ENCODE data around the gene NFATC2.

NFATC2 gene

GRCh38 chr20:51426718-51427650 is 115.5 kb downstream of the NFATC2 start:
- Histone ChIP-seq H2AFZ (ENCODE audit: low read length) (no peak overlapping the region), H3K4me1 (ENCODE audit: insufficient read depth, low read length, poor library complexity, severe bottlenecking) (peaks cover 57% of the 10 kb centered on the region), H4K20me1 (ENCODE audit: insufficient read depth, low read length, poor library complexity, severe bottlenecking) (no peaks in the 10 kb centered on the region), H3K79me2 (ENCODE audit: insufficient read depth, low read length) (peaks cover 27% of the 10 kb centered on the region), H3K4me3 (ENCODE audit: low read length, poor library complexity, severe bottlenecking) (no peak overlapping the region), H3K27me3 (ENCODE audit: insufficient read depth, low read length, poor library complexity, severe bottlenecking) (no peaks in the 10 kb centered on the region), H3K4me2 (ENCODE audit: low read depth, low read length, poor library complexity, severe bottlenecking) (peak overlapping the region; percentile 27), H3K36me3 (ENCODE audit: insufficient read depth, low read length) (peaks cover 22% of the 10 kb centered on the region; the same call in 1 of the 2 replicates), H3F3A (ENCODE audit: low read depth) (peaks cover 9% of the 10 kb centered on the region), H3K9me3 (ENCODE audit: insufficient read depth, low read depth, low read length) (no peaks in the 10 kb centered on the region), H3K9ac (ENCODE audit: low read depth, low read length, poor library complexity, severe bottlenecking) (no peak overlapping the region), H3K9me2 (replicated peaks; ENCODE audit: low read depth, low read length) (no peaks in the 10 kb centered on the region)
- TF ChIP-seq CTCF (conservative IDR thresholded peaks at IDR 0.05; ENCODE audit: low read length): 0 out of 2 replicates have a peak, but pooled peaks have one; percentile 13
- no peak for TF ChIP-seq EZH2phosphoT487 (IDR thresholded peaks at IDR 0.05; ENCODE audit: borderline replicate concordance)

DNA sequence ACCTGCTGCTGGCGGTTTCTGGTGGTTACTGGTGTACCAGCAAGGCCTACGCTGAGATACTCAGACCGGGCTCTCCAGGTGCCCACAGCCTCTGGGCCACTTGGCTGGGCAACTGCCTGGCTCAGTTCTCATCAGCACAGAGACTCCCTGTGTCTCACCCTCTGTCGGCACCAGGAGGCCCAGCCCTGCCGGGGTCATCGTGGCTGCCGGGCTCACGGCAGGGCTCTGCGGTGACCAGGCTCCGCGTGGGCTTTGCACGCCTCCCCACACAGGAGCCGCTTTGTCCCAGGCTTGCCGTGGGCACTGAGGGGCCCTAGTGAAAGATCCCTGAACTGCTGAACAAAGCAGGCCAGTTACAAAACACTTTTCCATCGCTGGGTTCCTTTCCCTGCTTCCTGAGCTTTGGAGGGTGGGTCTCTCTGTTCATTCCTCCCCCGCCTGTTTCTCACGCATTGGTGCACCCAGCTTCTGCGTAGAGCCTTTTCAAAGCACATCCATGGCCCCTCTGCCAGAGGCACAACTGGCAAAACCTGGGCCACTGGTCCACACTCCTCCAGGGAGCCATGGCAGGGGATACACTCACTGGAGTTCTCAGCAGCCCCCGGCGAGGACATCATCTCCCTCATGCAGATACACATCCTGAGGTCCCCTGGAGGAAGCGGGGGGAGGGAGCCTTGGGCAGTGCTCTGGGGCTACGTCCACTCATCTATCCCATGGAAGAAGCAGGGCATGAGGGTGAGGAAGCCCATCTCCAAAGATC is 117.0 kb downstream of the NFATC2 start:
- Histone ChIP-seq H3F3A (ENCODE audit: low read depth) (no peaks in the 10 kb centered on the region), H3K4me1 (ENCODE audit: insufficient read depth, low read length, poor library complexity, severe bottlenecking) (peaks cover 49% of the 10 kb centered on the region), H4K20me1 (ENCODE audit: insufficient read depth, low read length, poor library complexity, severe bottlenecking) (no peaks in the 10 kb centered on the region), H3K27me3 (ENCODE audit: insufficient read depth, low read length, poor library complexity, severe bottlenecking) (no peaks in the 10 kb centered on the region), H3K4me3 (ENCODE audit: low read length, poor library complexity, severe bottlenecking) (no peak overlapping the region), H3K9ac (ENCODE audit: low read depth, low read length, poor library complexity, severe bottlenecking) (no peak overlapping the region), H3K9me3 (ENCODE audit: insufficient read depth, low read depth, low read length) (no peaks in the 10 kb centered on the region), H3K4me2 (ENCODE audit: low read depth, low read length, poor library complexity, severe bottlenecking) (no peak overlapping the region), H2AFZ (ENCODE audit: low read length) (no peak overlapping the region), H3K9me2 (replicated peaks; ENCODE audit: low read depth, low read length) (no peaks in the 10 kb centered on the region), H3K36me3 (ENCODE audit: insufficient read depth, low read length) (peaks cover 21% of the 10 kb centered on the region; the same call in 1 of the 2 replicates), H3K79me2 (ENCODE audit: insufficient read depth, low read length) (peaks cover 27% of the 10 kb centered on the region)
- TF ChIP-seq CTCF (conservative IDR thresholded peaks at IDR 0.05; ENCODE audit: low read length) (no peak), EZH2phosphoT487 (IDR thresholded peaks at IDR 0.05; ENCODE audit: borderline replicate concordance) (no peak)

DNA sequence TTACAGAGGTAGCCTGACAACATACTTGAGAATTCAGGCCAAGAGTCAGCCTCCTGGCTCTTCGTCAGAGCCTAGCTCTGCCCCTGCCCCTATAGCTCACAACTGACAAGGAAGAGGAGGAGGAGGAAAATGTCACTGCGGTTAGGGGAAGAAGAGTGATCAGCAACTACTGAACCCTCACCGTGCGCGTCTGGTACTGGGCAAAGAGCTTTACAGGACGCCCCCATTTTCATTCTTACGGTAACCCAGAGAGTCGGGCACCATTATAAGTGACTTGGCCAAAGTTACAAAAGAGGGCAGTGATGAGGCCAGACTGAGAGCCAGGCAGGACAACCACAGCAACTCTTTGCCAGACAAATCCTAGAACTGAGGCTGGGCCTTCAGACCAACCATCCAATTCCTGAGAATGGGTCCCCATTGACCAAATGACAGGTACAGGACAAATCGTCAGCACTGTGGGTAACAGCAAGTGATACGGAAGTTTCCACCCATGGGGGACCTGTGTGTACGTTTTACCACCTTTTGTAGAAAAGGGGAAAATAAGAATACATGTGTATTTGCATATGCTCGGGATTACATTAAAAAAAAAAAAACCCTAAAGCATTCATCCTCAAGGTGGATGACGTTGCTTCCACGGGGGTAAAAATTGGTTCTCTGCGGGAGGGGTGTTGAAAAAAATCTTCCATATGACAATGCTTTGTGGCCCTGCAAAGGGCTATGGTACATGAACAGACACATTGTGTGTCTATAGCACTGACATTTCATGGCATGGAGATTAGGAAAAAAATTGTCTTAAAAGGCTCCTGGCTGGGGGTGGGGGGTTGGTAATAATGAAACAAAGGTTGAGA is 118.0 kb downstream of the NFATC2 start:
- Histone ChIP-seq H3K4me1 (ENCODE audit: insufficient read depth, low read length, poor library complexity, severe bottlenecking) (peaks cover 49% of the 10 kb centered on the region), H3K9me3 (ENCODE audit: insufficient read depth, low read depth, low read length) (no peaks in the 10 kb centered on the region), H3K36me3 (ENCODE audit: insufficient read depth, low read length) (peaks cover 23% of the 10 kb centered on the region; the same call in 1 of the 2 replicates), H3F3A (ENCODE audit: low read depth) (no peaks in the 10 kb centered on the region), H3K4me2 (ENCODE audit: low read depth, low read length, poor library complexity, severe bottlenecking) (no peak overlapping the region), H3K27me3 (ENCODE audit: insufficient read depth, low read length, poor library complexity, severe bottlenecking) (no peaks in the 10 kb centered on the region), H3K9me2 (replicated peaks; ENCODE audit: low read depth, low read length) (no peaks in the 10 kb centered on the region), H3K9ac (ENCODE audit: low read depth, low read length, poor library complexity, severe bottlenecking) (no peak overlapping the region), H4K20me1 (ENCODE audit: insufficient read depth, low read length, poor library complexity, severe bottlenecking) (no peaks in the 10 kb centered on the region), H2AFZ (ENCODE audit: low read length) (no peak overlapping the region), H3K4me3 (ENCODE audit: low read length, poor library complexity, severe bottlenecking) (no peak overlapping the region), H3K79me2 (ENCODE audit: insufficient read depth, low read length) (peaks cover 20% of the 10 kb centered on the region; the same call in 1 of the 2 replicates)
- TF ChIP-seq CTCF (conservative IDR thresholded peaks at IDR 0.05; ENCODE audit: low read length) (no peak), EZH2phosphoT487 (IDR thresholded peaks at IDR 0.05; ENCODE audit: borderline replicate concordance) (no peak)
